Astrocyte (in vitro differentiated cells and primary cell): ENCODE results near the gene GPA33. TPM values are rescaled to one million over a fixed set of nuclear protein-coding genes. Genes with fewer than 3 reads are reported as not detected.

Experiments used
- DNase-seq: peaks from one replicate; pipeline ENCODE4 v3.0.0-alpha.2; 2010; ENCODE audit warnings: low read depth
- FAIRE-seq: peaks from 2 replicates; lab custom pipeline; 2011; peaks lifted over from hg19 to GRCh38; lab: Jason Lieb, UNC
- H2AFZ ChIP-seq: 2 replicates; pipeline ENCODE4 v1.6.0; 2012; ENCODE audit warnings: low read depth, low read length, inconsistent platforms
- H3K27ac ChIP-seq: 2 replicates; pipeline ENCODE4 v1.5.1; 2011; ENCODE audit warnings: low read depth, low read length, inconsistent platforms
- H3K27me3 ChIP-seq: 2 replicates; pipeline ENCODE4 v1.6.0; 2011; ENCODE audit warnings: low read length, inconsistent platforms; ENCODE audit not compliant: insufficient read depth
- H3K36me3 ChIP-seq: 2 replicates; pipeline ENCODE4 v1.5.1; 2011; ENCODE audit warnings: low read length, inconsistent platforms; ENCODE audit not compliant: insufficient read depth
- H3K4me1 ChIP-seq: 2 replicates; pipeline ENCODE4 v1.5.1; 2011; ENCODE audit warnings: low read length, inconsistent platforms; ENCODE audit not compliant: insufficient read depth
- H3K4me2 ChIP-seq: 2 replicates; pipeline ENCODE4 v1.6.0; 2012; ENCODE audit warnings: low read length, inconsistent platforms
- H3K4me3 ChIP-seq: 2 replicates; pipeline ENCODE4 v1.5.1; 2011; ENCODE audit warnings: low read depth, mild to moderate bottlenecking, low read length, inconsistent platforms; ENCODE audit not compliant: insufficient read depth
- H3K79me2 ChIP-seq: 2 replicates; pipeline ENCODE4 v1.6.0; 2012; ENCODE audit warnings: mild to moderate bottlenecking, low read length, inconsistent platforms; ENCODE audit not compliant: insufficient read depth
- H3K9ac ChIP-seq: 2 replicates; pipeline ENCODE4 v1.6.0; 2012; ENCODE audit warnings: mild to moderate bottlenecking, low read length, inconsistent platforms
- H3K9me3 ChIP-seq: 2 replicates; pipeline ENCODE4 v1.5.1; 2012; ENCODE audit warnings: low read depth, mild to moderate bottlenecking, low read length, inconsistent platforms; ENCODE audit not compliant: insufficient read depth
- H4K20me1 ChIP-seq: 2 replicates; pipeline ENCODE4 v1.6.0; 2012; ENCODE audit warnings: low read length, inconsistent platforms; ENCODE audit not compliant: insufficient read depth
- H3K27ac Mint-ChIP-seq: one replicate; pipeline ENCODE4 v1.8.0; 2021; ENCODE audit warnings: mild to moderate bottlenecking, mixed read lengths; ENCODE audit not compliant: unreplicated experiment
- H3K27me3 Mint-ChIP-seq: one replicate; pipeline ENCODE4 v1.8.0; 2021; ENCODE audit warnings: low read depth, mixed read lengths; ENCODE audit not compliant: unreplicated experiment
- H3K36me3 Mint-ChIP-seq: one replicate; pipeline ENCODE4 v1.8.0; 2021; ENCODE audit warnings: low read depth, mixed read lengths; ENCODE audit not compliant: unreplicated experiment
- H3K4me1 Mint-ChIP-seq: one replicate; pipeline ENCODE4 v1.8.0; 2021; ENCODE audit warnings: low read depth, mixed read lengths; ENCODE audit not compliant: unreplicated experiment
- H3K4me3 Mint-ChIP-seq: one replicate; pipeline ENCODE4 v1.8.0; 2021; ENCODE audit warnings: mild to moderate bottlenecking, moderate library complexity, mixed read lengths; ENCODE audit not compliant: unreplicated experiment
- H3K9me3 Mint-ChIP-seq: one replicate; pipeline ENCODE4 v1.8.0; 2021; ENCODE audit warnings: mild to moderate bottlenecking, mixed read lengths; ENCODE audit not compliant: unreplicated experiment
- EZH2 ChIP-seq: IDR thresholded peaks from 2 replicates; pipeline ENCODE4 v1.6.1; 2012; ENCODE audit warnings: mild to moderate bottlenecking, low read length, inconsistent platforms; ENCODE audit not compliant: insufficient read depth
- total RNA-seq: library from RNA; stranded (reverse); gene quantifications from 2 replicates; pipeline ENCODE4 v1.2.1, GENCODE V29; 2021
- TF ChIP-seq, protein P1 (sequence below): IDR thresholded peaks from 2 replicates; pipeline ENCODE4 v1.5.1; 2011; ENCODE audit warnings: low read depth, mild to moderate bottlenecking, inconsistent platforms, low read length, moderate library complexity; ENCODE audit not compliant: insufficient read depth

The GPA33 gene
- total RNA-seq, 1 donor from 2014 or later: 1.2 TPM

DNA sequence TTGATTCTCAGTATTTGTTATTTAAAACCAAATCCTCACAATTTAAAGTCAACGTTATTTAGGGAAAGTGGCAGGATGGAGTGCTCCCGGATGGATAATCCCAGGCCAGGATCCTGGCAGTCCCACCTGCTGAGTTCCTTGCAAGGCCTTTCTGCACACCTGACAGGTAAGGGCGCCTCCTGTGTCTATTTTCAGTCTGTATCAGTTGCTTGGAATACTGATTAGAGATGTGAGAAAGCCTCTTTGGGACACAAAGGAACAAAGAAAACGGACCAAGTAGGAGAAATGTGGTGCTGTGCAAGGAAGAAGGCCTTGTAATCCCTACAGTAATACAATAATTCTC lies 15.9 kb upstream of the GPA33 start:
- DNase-seq: no peak
- Mint-ChIP-seq H3K4me3 (no peak overlapping the region), H3K9me3 (peaks cover 10% of the 10 kb centered on the region), H3K27ac (no peak overlapping the region), H3K4me1 (peaks cover 11% of the 10 kb centered on the region), H3K27me3 (peaks cover 2% of the 10 kb centered on the region), H3K36me3 (peaks cover 12% of the 10 kb centered on the region)
- Histone ChIP-seq H4K20me1 (no peaks in the 10 kb centered on the region), H3K4me2 (no peak overlapping the region), H3K27ac (no peak overlapping the region), H3K36me3 (no peaks in the 10 kb centered on the region), H3K9ac (no peak overlapping the region), H3K9me3 (no peaks in the 10 kb centered on the region), H3K79me2 (no peaks in the 10 kb centered on the region), H3K4me1 (no peaks in the 10 kb centered on the region), H2AFZ (no peak overlapping the region), H3K27me3 (peaks cover 8% of the 10 kb centered on the region), H3K4me3 (no peak overlapping the region)
- no peak for FAIRE-seq
- TF ChIP-seq, protein P1, sequence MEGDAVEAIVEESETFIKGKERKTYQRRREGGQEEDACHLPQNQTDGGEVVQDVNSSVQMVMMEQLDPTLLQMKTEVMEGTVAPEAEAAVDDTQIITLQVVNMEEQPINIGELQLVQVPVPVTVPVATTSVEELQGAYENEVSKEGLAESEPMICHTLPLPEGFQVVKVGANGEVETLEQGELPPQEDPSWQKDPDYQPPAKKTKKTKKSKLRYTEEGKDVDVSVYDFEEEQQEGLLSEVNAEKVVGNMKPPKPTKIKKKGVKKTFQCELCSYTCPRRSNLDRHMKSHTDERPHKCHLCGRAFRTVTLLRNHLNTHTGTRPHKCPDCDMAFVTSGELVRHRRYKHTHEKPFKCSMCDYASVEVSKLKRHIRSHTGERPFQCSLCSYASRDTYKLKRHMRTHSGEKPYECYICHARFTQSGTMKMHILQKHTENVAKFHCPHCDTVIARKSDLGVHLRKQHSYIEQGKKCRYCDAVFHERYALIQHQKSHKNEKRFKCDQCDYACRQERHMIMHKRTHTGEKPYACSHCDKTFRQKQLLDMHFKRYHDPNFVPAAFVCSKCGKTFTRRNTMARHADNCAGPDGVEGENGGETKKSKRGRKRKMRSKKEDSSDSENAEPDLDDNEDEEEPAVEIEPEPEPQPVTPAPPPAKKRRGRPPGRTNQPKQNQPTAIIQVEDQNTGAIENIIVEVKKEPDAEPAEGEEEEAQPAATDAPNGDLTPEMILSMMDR: no peak
- TF ChIP-seq EZH2: no peak

DNA sequence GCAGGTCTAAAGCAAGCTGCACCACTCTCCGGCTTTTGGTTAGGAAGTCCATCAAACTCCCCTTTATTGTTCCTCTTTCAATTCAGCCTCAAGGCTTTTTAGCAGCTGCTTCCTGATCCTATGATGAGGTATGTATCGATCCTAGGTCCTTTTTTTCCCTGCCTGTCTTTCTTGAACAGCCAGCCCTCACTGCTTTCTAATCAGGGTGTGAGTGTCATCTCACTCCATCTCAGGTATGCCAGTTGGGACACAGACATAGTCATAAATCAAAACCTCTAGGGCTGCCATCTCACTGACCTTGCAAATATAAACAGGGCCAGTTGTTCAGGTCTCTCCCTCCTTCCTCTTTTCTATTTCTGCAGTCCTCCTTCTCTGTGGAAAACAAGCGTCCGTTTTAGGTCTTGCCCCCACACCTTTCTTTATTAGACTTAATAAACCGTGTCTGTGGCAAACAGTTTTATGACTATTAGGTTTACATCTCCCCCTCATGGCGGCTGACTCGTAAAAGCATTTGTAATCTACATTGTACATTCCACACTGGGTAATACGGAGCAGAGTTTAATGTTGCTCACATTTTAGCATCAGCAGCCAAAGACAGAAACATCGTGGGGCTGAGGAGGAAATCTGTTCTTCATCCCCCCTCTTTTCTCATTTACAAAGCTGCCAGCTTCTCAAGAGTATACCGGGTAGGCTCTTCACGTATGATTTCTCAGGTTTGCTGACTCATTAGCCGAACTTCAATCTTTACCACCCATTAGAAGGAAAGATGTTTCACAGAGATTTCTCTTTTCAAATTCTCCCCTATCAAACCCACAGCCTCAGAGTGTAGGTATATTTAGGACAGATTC lies 15.3 kb upstream of the GPA33 start:
- Mint-ChIP-seq H3K4me1 (peaks cover 11% of the 10 kb centered on the region), H3K27me3 (peaks cover 2% of the 10 kb centered on the region), H3K4me3 (no peak overlapping the region), H3K9me3 (peaks cover 10% of the 10 kb centered on the region), H3K36me3 (peaks cover 12% of the 10 kb centered on the region), H3K27ac (peak overlapping the region; percentile 66)
- H3K27ac ChIP-seq: no peak overlapping the region
- H3K9ac ChIP-seq: no peak overlapping the region
- FAIRE-seq (no peak), DNase-seq (no peak)
- no peaks in the 10 kb centered on the region for H3K9me3 ChIP-seq
- no peaks in the 10 kb centered on the region for H3K79me2 ChIP-seq
- peaks cover 8% of the 10 kb centered on the region for H3K27me3 ChIP-seq
- no peak for TF ChIP-seq EZH2
- TF ChIP-seq, protein P1: no peak
- H3K36me3 ChIP-seq: no peaks in the 10 kb centered on the region
- no peaks in the 10 kb centered on the region for H4K20me1 ChIP-seq
- no peak overlapping the region for H3K4me2 ChIP-seq
- H3K4me1 ChIP-seq: no peaks in the 10 kb centered on the region
- H3K4me3 ChIP-seq: no peak overlapping the region
- H2AFZ ChIP-seq: no peak overlapping the region

DNA sequence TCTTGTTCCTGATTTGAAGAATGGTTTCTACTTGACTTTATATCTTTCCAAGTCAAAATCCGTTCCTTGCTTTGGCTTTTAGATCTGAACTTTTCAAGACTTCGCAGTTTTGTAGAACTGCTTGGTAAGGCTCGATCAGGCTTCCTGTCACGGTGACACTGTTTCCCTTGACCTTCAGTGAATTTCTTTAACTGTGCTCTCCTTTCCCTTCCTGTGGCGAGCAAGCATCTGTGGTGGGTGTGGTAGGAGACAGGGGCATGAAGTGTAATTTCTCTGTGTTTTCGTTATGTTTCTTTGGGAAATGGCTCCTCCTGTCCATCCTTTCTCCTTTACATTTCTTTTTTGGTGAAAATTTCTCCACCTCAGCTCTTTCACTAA lies 14.1 kb upstream of the GPA33 start:
- Mint-ChIP-seq H3K27ac (no peak overlapping the region), H3K27me3 (peaks cover 2% of the 10 kb centered on the region), H3K4me1 (peaks cover 11% of the 10 kb centered on the region), H3K36me3 (peaks cover 8% of the 10 kb centered on the region), H3K9me3 (peaks cover 2% of the 10 kb centered on the region), H3K4me3 (no peak overlapping the region)
- no peak overlapping the region for H3K9ac ChIP-seq
- no peak overlapping the region for H3K27ac ChIP-seq
- H3K27me3 ChIP-seq: peaks cover 12% of the 10 kb centered on the region
- no peaks in the 10 kb centered on the region for H4K20me1 ChIP-seq
- no peak overlapping the region for H2AFZ ChIP-seq
- H3K9me3 ChIP-seq: no peaks in the 10 kb centered on the region
- no peak overlapping the region for H3K4me3 ChIP-seq
- no peaks in the 10 kb centered on the region for H3K79me2 ChIP-seq
- TF ChIP-seq, protein P1: no peak
- no peak for TF ChIP-seq EZH2
- no peaks in the 10 kb centered on the region for H3K4me1 ChIP-seq
- no peak overlapping the region for H3K4me2 ChIP-seq
- no peak for DNase-seq
- no peak for FAIRE-seq
- H3K36me3 ChIP-seq: no peaks in the 10 kb centered on the region
